ENCODE data around the gene WIZ. TPM values are rescaled to one million over a fixed set of nuclear protein-coding genes. Genes with fewer than 3 reads are reported as not detected.
"Not testable (repeated sequence)": the region's sequence is repeated elsewhere in the genome, so short reads cannot be mapped to it uniquely, and the experiment has no call there.

The WIZ gene
- total and polyA plus RNA-seq, 2 donors (not counting 1 experiment from before 2014, with no cell fraction given), result 15.0 to 24.8 TPM

- TF ChIP-seq EZH2 (IDR thresholded peaks at IDR 0.05; ENCODE audit: borderline replicate concordance, insufficient read depth, low read depth, low read length, poor library complexity, severe bottlenecking) (no peak), CTCF (IDR thresholded peaks at IDR 0.05) (no peak)
- WGBS (ENCODE audit: insufficient coverage), result 100% methylated on average over 1 of the region's 4 CpGs
- H2AFZ ChIP-seq (ENCODE audit: insufficient read depth, low read depth, low read length, poor library complexity, severe bottlenecking), result no peak overlapping the region
- H4K20me1 ChIP-seq (ENCODE audit: control insufficient read depth, insufficient read depth, low read length, poor library complexity, severe bottlenecking), result no peaks in the 10 kb centered on the region
- no peaks in the 10 kb centered on the region for H3K4me1 ChIP-seq (ENCODE audit: control insufficient read depth in 2 of 2, insufficient read depth in 2 of 2, low read length in 2 of 2)
- H3K4me2 ChIP-seq (replicated peaks; ENCODE audit: low read depth, low read length, poor library complexity, severe bottlenecking), result no peak overlapping the region
- Mint-ChIP-seq H3K9me3 (ENCODE audit: insufficient read depth) (no peaks in the 10 kb centered on the region), H3K27me3 (peaks cover 4% of the 10 kb centered on the region), H3K27ac (no peak overlapping the region), H3K4me1 (no peaks in the 10 kb centered on the region), H3K4me3 (no peak overlapping the region)
- ATAC-seq (ENCODE audit: low read depth) (no peak), DNase-seq (no peak)
- H3K4me3 ChIP-seq (ENCODE audit: control extremely low read depth in 1 of 5, extremely low read depth in 1 of 5, insufficient read depth in 1 of 5, low read depth in 2 of 5, low read length in 4 of 5), result no peak overlapping the region
- POLR2A ChIA-PET, result interaction anchor here (0.7 kb wide), 1 partner anchor 53 kb away, joined by 9 read pairs; no protein-coding TSS in a partner anchor
- H3K9me3 ChIP-seq (ENCODE audit: control extremely low read depth in 1 of 3, control insufficient read depth in 2 of 3, insufficient read depth in 1 of 3, low read length in 2 of 3), result peaks cover 0 to 15% (median 6%) of the 10 kb centered on the region in 3 donors
- intact Hi-C loops (cut with micrococcal nuclease), result no loop called here
- no peak overlapping the region for H3K9ac ChIP-seq (ENCODE audit: low read length)
- CTCF ChIA-PET, result no interaction called here
- no peaks in the 10 kb centered on the region for H3K79me2 ChIP-seq (ENCODE audit: control insufficient read depth, insufficient read depth, low read length)
- no peaks in the 10 kb centered on the region for H3K27me3 ChIP-seq (replicated peaks in 1 of 4; ENCODE audit: control extremely low read depth in 1 of 4, control insufficient read depth in 3 of 4, insufficient read depth in 4 of 4, low read length in 3 of 4)
- H3K36me3 ChIP-seq (replicated peaks in 1 of 2; ENCODE audit: control extremely low read depth in 1 of 2, control insufficient read depth in 1 of 2, extremely low read depth in 1 of 2, insufficient read depth in 2 of 2, low read length in 1 of 2), result no peaks in the 10 kb centered on the region
- H3K27ac ChIP-seq (ENCODE audit: low read length in 2 of 2), result no peak overlapping the region
These were observed 37.3 kb upstream of the WIZ start for GRCh38 chr19:15487038-15487437.

DNA sequence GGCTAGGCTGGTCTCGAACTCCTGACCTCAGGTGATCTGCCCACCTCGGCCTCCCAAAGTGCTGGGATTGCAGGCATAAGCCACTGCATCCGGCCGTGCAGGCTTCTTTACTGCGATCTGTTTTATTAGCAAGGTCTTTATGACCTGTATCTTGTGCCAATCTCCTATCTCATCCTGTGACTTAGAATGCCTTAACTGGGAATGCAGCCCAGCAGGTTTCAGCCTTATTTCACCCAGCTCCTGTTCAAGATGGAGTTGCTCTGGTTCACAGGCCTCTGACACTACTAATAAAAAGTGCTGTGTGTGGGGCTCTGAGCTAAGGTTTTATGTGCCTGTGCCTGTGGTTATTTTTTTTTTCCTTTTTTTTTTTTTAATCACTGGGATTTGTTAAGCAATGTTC is 36.0 kb upstream of the WIZ start:
- intact Hi-C loops (cut with micrococcal nuclease); ATAC-seq (ENCODE audit: low read depth); H3K4me2 ChIP-seq (replicated peaks; ENCODE audit: low read depth, low read length, poor library complexity, severe bottlenecking): not testable (repeated sequence)

DNA sequence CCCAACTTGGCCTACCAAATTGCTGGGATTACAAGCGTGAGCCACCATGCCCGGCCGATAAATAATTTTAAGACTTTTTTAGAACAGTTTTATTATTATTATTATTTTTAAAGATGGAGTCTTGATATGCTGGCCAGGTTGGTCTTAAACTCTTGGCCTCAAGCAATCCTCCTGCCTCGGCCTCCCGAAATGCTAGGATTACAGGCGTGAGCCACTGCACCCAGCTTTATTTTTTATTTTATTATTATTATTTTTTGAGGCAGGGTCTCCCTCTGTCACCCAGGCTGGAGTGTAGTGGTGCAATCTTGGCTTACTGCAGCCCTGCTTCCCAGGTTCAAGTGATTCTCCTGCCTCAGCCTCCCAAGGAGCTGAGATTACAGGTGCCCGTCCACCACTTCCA is 31.2 kb upstream of the WIZ start:
- H3K4me2 ChIP-seq (replicated peaks; ENCODE audit: low read depth, low read length, poor library complexity, severe bottlenecking); H3K4me3 ChIP-seq (ENCODE audit: control extremely low read depth in 1 of 5, extremely low read depth in 1 of 5, insufficient read depth in 1 of 5, low read depth in 2 of 5, low read length in 4 of 5); intact Hi-C loops (cut with micrococcal nuclease); H3K27ac Mint-ChIP-seq; H3K27me3 ChIP-seq (replicated peaks in 1 of 4; ENCODE audit: control extremely low read depth in 1 of 4, control insufficient read depth in 3 of 4, insufficient read depth in 4 of 4, low read length in 3 of 4); H3K9ac ChIP-seq (ENCODE audit: low read length); H3K9me3 ChIP-seq (ENCODE audit: control extremely low read depth in 1 of 3, control insufficient read depth in 2 of 3, insufficient read depth in 1 of 3, low read length in 2 of 3); H4K20me1 ChIP-seq (ENCODE audit: control insufficient read depth, insufficient read depth, low read length, poor library complexity, severe bottlenecking); H3K9me3 Mint-ChIP-seq (ENCODE audit: insufficient read depth); DNase-seq; ATAC-seq (ENCODE audit: low read depth); H3K4me1 ChIP-seq (ENCODE audit: control insufficient read depth in 2 of 2, insufficient read depth in 2 of 2, low read length in 2 of 2); POLR2A ChIA-PET; H3K4me3 Mint-ChIP-seq; H3K36me3 ChIP-seq (replicated peaks in 1 of 2; ENCODE audit: control extremely low read depth in 1 of 2, control insufficient read depth in 1 of 2, extremely low read depth in 1 of 2, insufficient read depth in 2 of 2, low read length in 1 of 2); H3K27ac ChIP-seq (ENCODE audit: low read length in 2 of 2); H2AFZ ChIP-seq (ENCODE audit: insufficient read depth, low read depth, low read length, poor library complexity, severe bottlenecking); H3K27me3 Mint-ChIP-seq; H3K4me1 Mint-ChIP-seq; H3K79me2 ChIP-seq (ENCODE audit: control insufficient read depth, insufficient read depth, low read length): not testable (repeated sequence)
- CTCF ChIA-PET, result interaction anchor here (0.7 kb wide), 1 partner anchor 398 kb away, joined by 3 read pairs; no protein-coding TSS in a partner anchor
- WGBS (ENCODE audit: insufficient coverage), result 100% methylated on average over 1 of the region's 7 CpGs

More for the DNA sequence above, 36.0 kb upstream of the WIZ start:
- H3K36me3 ChIP-seq (replicated peaks in 1 of 2; ENCODE audit: control extremely low read depth in 1 of 2, control insufficient read depth in 1 of 2, extremely low read depth in 1 of 2, insufficient read depth in 2 of 2, low read length in 1 of 2); H3K9ac ChIP-seq (ENCODE audit: low read length); H3K27ac Mint-ChIP-seq; H3K4me1 ChIP-seq (ENCODE audit: control insufficient read depth in 2 of 2, insufficient read depth in 2 of 2, low read length in 2 of 2); POLR2A ChIA-PET; CTCF ChIA-PET; H3K4me1 Mint-ChIP-seq; H3K4me3 Mint-ChIP-seq; H3K27me3 ChIP-seq (replicated peaks in 1 of 4; ENCODE audit: control extremely low read depth in 1 of 4, control insufficient read depth in 3 of 4, insufficient read depth in 4 of 4, low read length in 3 of 4); H2AFZ ChIP-seq (ENCODE audit: insufficient read depth, low read depth, low read length, poor library complexity, severe bottlenecking); H3K27me3 Mint-ChIP-seq; H3K27ac ChIP-seq (ENCODE audit: low read length in 2 of 2); H3K9me3 Mint-ChIP-seq (ENCODE audit: insufficient read depth); H3K79me2 ChIP-seq (ENCODE audit: control insufficient read depth, insufficient read depth, low read length); DNase-seq; H4K20me1 ChIP-seq (ENCODE audit: control insufficient read depth, insufficient read depth, low read length, poor library complexity, severe bottlenecking); H3K4me3 ChIP-seq (ENCODE audit: control extremely low read depth in 1 of 5, extremely low read depth in 1 of 5, insufficient read depth in 1 of 5, low read depth in 2 of 5, low read length in 4 of 5): not testable (repeated sequence)
- 100% methylated on average over 5 of the region's 5 CpGs for whole genome bisulfite sequencing (ENCODE audit: insufficient coverage)
- peaks cover 0 to 15% (median 6%) of the 10 kb centered on the region in 3 donors for H3K9me3 ChIP-seq (ENCODE audit: control extremely low read depth in 1 of 3, control insufficient read depth in 2 of 3, insufficient read depth in 1 of 3, low read length in 2 of 3)

Data from B cell (primary cell).